Measurements from ENCODE around the gene TNRC6A.
"Not testable (repeated sequence)": the region's sequence is repeated elsewhere in the genome, so short reads cannot be mapped to it uniquely, and the experiment has no call there.

The TNRC6A gene

DNA sequence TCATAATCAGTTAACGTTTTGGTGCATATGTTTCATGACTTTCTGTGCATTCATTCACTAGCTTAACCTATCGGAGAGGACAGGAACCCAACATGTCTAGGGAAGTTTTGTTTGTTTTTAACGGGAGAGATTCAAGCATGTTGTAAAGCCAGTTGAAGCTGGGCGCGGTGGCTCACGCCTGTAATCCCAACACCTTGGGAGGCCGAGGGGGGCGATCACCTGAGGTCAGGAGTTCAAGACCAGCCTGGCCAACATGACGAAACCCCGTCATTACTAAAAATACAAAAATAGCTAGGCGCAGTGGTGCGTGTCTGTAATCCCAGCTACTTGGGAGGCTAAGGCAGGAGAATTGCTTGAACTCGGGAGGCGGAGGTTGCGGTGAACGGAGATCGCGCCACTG, 1.4 kb upstream of the TNRC6A start:
- no peak for DNase-seq (ENCODE audit: low read depth in 2 of 2)

DNA sequence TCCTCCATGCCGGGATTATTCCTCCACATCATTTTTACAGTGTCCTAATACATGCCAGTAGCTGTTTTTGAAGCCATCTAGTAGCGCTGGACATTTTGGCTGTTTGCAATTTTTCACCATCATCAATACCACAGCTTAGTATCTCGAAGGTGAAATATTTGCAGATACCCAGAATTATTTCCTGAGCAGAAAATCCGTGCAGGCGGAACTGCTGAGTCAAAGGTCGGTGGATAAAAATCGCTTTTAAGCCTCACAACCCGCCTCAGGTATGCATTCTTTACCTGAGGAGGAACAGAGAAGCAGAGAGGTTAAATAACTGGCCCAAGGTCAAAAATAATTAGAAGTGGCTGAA, 584 bp upstream of the TNRC6A start:
- no peak for DNase-seq (ENCODE audit: low read depth in 2 of 2)

GRCh38 chr16:24729951-24730815, 732 bp downstream of the TNRC6A start:
- peak in 1 of 2 donors; percentile 21 for DNase-seq (ENCODE audit: low read depth in 2 of 2)

GRCh38 chr16:24730914-24731313, 1.5 kb downstream of the TNRC6A start:
- no peak for DNase-seq (ENCODE audit: low read depth in 2 of 2)

GRCh38 chr16:24731722-24732419, 2.4 kb downstream of the TNRC6A start:
- no peak for DNase-seq (ENCODE audit: low read depth in 2 of 2)

DNA sequence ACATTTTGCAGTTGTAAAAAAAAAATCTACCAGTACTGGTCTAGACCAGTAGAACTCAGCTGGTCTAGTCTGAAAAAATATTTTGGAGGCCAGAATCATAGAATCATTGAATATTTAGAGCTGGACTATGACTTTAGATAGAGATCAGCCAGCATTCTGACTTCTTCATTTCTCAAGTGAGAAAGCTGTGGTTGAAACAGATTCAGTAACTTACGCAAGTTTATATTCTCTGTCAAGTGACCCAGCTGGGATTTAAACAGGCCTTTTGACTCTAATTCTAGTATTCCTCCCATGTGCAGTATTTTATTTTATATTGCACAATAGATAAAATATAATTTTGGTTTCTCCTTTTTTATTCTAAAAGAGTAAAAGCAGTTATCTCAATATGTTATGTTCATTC, 4.9 kb downstream of the TNRC6A start:
- no peak for DNase-seq (ENCODE audit: low read depth in 2 of 2)

DNA sequence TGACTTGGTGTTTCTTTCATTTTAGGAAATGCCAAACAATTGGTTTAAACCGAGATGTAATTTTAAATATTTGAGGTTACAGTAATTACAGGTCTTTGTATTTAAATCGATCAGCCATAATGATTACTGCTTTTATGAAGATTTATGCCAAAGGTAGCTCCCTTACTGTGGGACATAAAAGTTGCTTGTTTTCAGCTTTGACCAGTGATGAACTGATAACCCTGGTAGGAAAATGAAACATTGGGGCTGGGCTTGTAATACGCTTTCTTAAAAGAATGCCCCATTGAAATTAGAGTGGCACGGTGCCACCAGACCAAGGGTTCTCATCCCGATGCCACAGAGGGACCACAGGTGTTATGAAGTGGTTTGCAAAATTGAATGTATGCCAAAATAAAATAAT, 7.3 kb downstream of the TNRC6A start:
- no peak for DNase-seq (ENCODE audit: low read depth in 2 of 2)

DNA sequence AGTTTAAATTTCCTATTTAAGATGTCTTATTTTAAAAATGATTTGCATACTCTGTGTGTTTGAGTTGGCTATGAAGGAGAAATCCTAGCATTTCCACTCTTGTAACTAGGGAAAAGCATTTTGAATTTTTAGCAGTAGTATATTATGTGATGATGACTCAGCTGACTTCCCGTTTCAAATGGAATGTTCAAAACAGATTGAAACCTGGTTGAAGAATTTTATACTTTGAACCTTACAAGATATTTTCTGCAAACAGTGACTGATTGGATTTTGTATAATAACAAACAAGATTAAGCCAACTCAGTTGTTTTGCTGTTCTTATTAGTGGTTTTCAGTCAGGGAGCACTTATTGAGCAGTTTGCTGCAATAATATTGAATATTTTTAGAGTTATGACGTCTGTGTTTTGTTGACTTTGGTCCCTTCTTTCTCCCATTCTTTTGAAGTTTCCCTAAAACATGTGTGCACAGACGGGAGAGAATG, 8.0 kb downstream of the TNRC6A start:
- no peak for DNase-seq (ENCODE audit: low read depth in 2 of 2)

DNA sequence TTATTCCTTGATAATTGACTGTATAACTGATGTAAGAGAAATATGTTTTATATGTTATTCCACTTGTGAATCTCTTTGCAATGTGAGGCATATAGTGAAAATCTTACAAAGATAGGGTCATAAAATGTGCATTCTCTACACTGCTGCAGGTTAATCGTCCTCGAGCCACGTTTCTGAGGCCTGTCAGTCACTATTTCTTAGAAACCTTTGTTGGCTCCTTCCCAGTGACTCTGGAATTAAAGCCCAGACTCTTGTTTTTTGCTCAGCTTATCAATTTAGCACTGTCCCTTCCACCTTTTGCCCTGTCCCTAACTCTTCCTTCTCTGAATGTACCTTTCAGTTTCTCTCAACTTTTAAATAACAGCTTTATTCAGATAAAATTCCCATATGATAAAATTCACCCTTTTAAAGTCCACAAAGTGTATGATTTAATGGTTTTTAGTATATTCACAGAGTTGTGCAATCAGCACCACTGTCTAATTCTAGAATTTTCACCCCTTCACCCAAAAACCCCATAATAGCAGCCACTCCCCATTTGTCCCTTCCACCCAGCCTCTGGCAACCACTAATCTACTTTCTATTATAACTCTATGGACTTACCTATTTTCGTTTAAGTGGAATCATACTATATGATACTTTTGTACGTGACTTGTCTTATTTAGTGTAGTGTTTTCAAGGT, 8.6 kb downstream of the TNRC6A start:
- DNase-seq (ENCODE audit: low read depth in 2 of 2) = no peak

DNA sequence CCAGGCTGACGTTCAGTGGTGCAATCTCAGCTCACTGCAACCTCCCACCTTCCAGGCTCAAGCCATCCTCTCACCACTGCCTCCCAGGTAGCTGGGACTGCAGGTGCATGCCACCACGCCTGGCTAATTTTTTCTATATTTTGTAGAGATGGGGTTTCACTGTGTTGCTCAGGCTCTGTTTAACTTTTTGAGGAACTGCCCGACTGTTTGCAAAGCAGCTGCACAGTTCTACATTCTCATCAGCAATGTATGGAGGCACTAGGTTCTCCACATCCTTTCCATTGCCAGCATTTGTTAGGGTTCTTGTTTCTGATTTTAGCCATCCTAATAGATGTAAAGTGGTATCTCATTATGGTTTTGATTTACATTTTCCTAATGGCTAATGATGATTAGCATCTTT, 9.4 kb downstream of the TNRC6A start:
- no peak for DNase-seq (ENCODE audit: low read depth in 2 of 2)

- DNase-seq (ENCODE audit: low read depth in 2 of 2) = no peak
These were observed 12.4 kb downstream of the TNRC6A start for GRCh38 chr16:24741862-24742261.

- DNase-seq (ENCODE audit: low read depth in 2 of 2) = not testable (repeated sequence)
These were observed 13.2 kb downstream of the TNRC6A start for GRCh38 chr16:24742610-24743009.

- no peak for DNase-seq (ENCODE audit: low read depth in 2 of 2)
These were observed 15.9 kb downstream of the TNRC6A start for GRCh38 chr16:24745391-24745790.

GRCh38 chr16:24745791-24746190, 16.3 kb downstream of the TNRC6A start:
- no peak for DNase-seq (ENCODE audit: low read depth in 2 of 2)

- DNase-seq (ENCODE audit: low read depth in 2 of 2) = no peak
These were observed 18.0 kb downstream of the TNRC6A start for GRCh38 chr16:24747441-24747840.

DNA sequence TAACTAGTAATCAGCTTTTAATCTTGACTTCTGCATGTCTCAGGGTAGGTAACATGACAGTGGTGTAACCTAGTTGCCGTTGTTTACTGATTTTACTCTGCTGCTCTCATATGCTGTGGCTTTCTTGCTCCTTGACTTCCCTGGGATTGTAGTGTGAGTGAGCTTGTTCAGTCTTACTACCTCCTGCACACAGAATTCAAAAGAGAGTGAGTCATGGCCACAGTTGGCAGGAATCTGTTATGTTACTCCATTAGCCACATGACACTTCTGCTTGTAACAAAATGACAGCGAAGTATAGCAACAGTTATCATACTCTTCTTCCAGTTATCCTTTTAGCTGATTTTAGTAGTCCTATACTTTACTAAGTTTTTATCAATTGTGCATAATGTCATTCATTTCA, 18.8 kb downstream of the TNRC6A start:
- no peak for DNase-seq (ENCODE audit: low read depth in 2 of 2)

GRCh38 chr16:24749310-24749709, 19.9 kb downstream of the TNRC6A start:
- no peak for DNase-seq (ENCODE audit: low read depth in 2 of 2)

GRCh38 chr16:24749872-24750271, 20.4 kb downstream of the TNRC6A start:
- DNase-seq (ENCODE audit: low read depth in 2 of 2) = not testable (repeated sequence)

DNA sequence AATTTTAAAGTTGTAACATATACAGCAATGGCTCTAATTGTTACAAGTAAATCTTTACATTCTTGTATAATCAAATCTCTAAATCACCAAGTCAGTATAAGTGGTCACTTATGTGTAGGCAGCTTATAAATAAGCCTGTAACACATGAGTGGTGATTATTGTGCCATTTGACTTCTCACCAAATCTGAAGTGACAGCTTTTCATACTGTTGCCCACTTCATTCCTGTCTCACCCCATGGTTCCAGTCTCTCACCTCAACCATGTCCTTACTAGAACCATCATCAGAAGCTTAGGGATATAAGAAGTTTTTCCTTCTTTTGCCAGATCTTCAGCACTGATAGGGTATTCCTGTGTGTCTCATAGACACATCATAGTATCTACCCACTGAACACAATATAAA, 23.5 kb downstream of the TNRC6A start:
- no peak for DNase-seq (ENCODE audit: low read depth in 2 of 2)

DNA sequence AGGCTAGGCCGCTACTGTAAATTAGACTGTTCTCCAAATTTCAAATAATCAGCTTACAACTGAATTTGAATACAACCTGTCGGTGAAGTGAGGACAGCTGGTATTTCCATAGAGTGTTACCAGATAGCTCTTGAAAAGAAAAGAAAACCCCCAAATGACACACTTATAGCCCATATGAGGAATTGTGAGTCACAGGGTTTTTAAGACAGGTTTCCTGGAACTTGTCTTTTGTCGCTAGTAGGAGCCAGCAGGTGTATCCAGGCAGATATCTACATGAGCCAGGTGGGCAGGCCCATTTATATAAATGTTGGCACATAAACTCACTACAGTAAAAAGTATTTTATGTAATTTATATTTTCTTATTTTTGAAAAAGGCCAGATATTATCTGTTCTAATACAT, 24.0 kb downstream of the TNRC6A start:
- no peak for DNase-seq (ENCODE audit: low read depth in 2 of 2)

DNA sequence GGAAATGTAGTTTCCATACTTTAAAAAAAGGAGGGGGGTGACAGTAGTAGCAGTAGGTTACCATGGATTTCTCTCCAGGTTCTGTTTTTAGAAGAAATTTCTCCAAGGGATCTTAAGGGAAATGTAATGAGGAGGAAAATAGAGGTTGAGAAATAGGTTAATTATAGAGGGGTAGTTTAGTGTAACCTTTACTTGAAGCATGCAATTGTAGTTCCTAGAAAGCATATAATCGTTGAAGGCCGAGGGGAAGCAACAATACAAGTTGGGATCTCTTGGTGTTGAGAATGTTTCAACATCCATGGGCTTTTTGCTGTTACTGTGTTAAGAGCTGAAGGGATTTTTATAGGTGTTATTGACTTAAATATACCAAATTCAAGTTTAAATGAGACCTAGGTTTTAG, 25.1 kb downstream of the TNRC6A start:
- no peak for DNase-seq (ENCODE audit: low read depth in 2 of 2)

GRCh38 chr16:24755201-24755874, 25.9 kb downstream of the TNRC6A start:
- no peak for DNase-seq (ENCODE audit: low read depth in 2 of 2)

Data from stimulated activated CD4-positive, alpha-beta T cell treated with anti-CD3 and anti-CD28 coated beads, Interleukin-1b, Interleukin-23, amount 100 ng/mL, for 1 hour (primary cell).